ENCODE data around the gene GPR39.
A peak's percentile ranks its signal among the peaks of the same experiment; 100 is the strongest.

GPR39 gene

GRCh38 chr2:132646540-132647108, 230.0 kb downstream of the GPR39 start:
- DNase-seq = no peak

GRCh38 chr2:132651115-132652045, 234.8 kb downstream of the GPR39 start:
- peak; percentile 4 for DNase-seq

- no peak for DNase-seq
Observed at GRCh38 chr2:132652474-132652873, 235.9 kb downstream of the GPR39 start.

GRCh38 chr2:132654335-132654734, 237.7 kb downstream of the GPR39 start:
- no peak for DNase-seq

GRCh38 chr2:132654968-132655367, 238.4 kb downstream of the GPR39 start:
- no peak for DNase-seq

- DNase-seq = no peak
Observed at GRCh38 chr2:132656266-132656975, 239.8 kb downstream of the GPR39 start.

GRCh38 chr2:132659331-132659730, 242.7 kb downstream of the GPR39 start:
- DNase-seq = no peak

GRCh38 chr2:132662732-132663131, 246.1 kb downstream of the GPR39 start:
- no peak for DNase-seq

GRCh38 chr2:132664096-132664495, 247.5 kb downstream of the GPR39 start:
- no peak for DNase-seq

- no peak for DNase-seq
Observed at GRCh38 chr2:132665401-132666140, 249.0 kb downstream of the GPR39 start.

GRCh38 chr2:132667706-132668105, 251.1 kb downstream of the GPR39 start:
- DNase-seq = no peak

- no peak for DNase-seq
Observed at GRCh38 chr2:132668189-132668823, 251.7 kb downstream of the GPR39 start.

GRCh38 chr2:132668987-132669907, 252.6 kb downstream of the GPR39 start:
- no peak for DNase-seq

- no peak for DNase-seq
Observed at GRCh38 chr2:132669908-132670495, 253.4 kb downstream of the GPR39 start, which contains the start of gene LYPD1. TSS of gene LYPD1 (minus strand) at chr2:132670205. CDS start at chr2:132669932, 273 bp downstream.

GRCh38 chr2:132670496-132671150, 254.0 kb downstream of the GPR39 start:
- DNase-seq = no peak

GRCh38 chr2:132671151-132671835, 254.7 kb downstream of the GPR39 start:
- no peak for DNase-seq

- DNase-seq = no peak
Observed at GRCh38 chr2:132676999-132677398, 260.4 kb downstream of the GPR39 start.

- no peak for DNase-seq
Observed at GRCh38 chr2:132677661-132678060, 261.1 kb downstream of the GPR39 start.

- no peak for DNase-seq
Observed at GRCh38 chr2:132678483-132678882, 261.9 kb downstream of the GPR39 start.

GRCh38 chr2:132680544-132680943, 263.9 kb downstream of the GPR39 start:
- no peak for DNase-seq
